GM19467 (cell line): ENCODE results near the gene GDPD4.

Experiments
- ATAC-seq: cut with Tn5 transposase; IDR thresholded peaks from one replicate; pipeline ENCODE4 v1.9.1; 2021; ENCODE audit warnings: mild to moderate bottlenecking, moderate library complexity; ENCODE audit not compliant: unreplicated experiment

Gene GDPD4

DNA sequence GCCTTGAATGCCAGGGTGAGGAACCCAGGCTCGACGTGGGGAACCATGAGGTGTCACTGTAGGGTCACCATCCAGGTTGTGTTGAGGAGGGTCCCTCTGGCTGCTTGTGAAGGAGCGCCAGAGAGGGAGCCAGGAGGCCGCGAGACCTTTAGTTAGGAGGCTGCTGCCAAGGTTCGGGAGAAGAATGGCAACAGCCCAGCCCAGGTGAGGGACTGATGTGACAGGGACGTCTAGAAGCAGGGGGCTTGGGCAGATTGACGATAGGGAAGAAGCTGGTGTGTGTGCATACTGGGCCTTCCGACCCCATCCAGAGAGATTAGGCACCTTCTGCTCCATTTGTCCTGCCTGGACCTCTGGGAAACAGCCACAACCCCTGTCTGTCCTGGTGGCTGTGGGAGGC, 124.5 kb downstream of the GDPD4 start:
- no peak for ATAC-seq

DNA sequence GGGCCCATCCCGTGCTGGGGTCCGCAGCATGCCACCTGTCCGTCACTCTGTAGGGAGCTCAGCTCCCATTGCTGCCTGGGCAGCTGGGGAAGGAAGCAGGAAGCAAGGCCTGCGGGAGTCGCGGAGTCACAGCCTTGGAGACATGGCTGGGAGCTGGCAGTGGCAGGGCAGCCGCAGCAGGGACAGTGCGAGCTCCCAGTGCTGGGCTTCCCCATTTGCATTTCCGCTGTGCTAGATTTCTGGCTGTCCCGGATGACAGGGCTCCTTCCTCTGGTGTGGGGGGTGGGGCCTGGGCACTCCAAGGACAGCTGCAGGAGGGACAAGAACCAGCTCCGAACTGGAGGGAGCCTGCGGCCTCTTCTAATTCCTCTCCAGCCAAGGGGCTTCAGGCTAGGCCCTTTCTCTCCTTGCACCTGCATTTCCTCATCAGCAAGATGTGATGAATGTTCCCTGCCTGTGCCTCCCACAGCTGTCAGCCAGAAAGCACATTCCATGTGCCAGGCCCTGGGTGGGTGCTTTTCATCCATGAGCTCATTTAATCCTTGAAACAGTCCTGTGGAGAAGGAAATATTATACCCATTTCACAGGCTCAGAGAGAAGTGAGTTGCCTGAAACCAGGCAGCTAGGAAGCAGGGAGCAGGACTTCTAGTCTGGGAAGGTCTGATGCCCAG, 125.5 kb downstream of the GDPD4 start:
- no peak for ATAC-seq

DNA sequence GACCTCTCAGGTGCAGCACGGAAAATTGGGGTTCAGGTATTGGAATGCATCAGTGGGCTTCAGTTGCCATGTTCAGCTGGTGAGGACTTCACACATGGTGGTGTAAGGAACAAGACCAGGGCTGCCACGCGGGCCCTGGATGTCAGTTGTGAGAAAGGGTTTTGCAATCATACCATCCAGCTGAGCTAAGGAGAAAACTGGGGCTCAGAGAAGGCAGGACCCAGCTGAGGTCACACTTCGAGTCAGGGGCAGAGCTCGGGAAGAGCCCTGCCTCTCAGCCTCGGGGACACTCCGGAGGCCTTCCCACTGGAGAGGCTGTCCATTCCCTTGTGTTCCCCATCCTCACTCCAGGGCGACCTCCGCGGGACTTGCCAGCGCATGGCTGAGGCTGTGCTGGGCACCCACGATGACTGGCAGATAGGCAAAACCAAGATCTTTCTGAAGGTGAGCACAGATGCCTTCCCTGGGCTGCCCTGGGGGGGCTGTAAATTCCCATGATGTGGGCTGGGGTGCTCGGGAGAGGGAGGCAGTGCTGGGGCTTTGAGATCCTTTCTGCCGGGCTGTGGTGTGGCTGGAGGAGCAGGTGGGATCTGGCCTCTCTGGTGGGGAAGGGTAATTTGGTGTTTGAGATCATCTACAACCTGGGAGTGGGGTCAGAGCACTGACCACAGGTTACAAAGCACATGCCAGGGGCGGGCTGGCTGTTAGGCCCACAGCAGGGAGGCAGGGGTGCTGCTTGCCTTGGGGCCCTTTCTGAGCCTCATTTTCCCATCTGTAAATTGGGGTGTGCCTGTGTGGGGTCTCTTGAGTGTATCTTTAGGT, 126.3 kb downstream of the GDPD4 start:
- no peak for ATAC-seq

DNA sequence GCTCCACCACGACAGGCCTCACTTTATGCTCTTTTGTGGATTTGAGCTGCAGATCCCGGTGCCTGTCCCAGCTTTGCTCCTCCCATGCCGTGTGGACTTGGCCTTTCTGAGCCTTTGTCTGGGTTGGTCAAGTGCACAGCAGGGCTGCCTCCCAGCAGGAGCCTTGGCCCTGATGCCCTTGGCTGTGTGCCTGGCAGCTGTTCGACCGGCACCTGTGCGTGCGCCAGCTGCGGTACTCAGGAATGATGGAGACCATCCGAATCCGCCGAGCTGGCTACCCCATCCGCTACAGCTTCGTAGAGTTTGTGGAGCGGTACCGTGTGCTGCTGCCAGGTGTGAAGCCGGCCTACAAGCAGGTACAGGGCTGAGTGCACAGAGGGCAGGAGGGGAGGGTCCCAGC, 126.9 kb downstream of the GDPD4 start:
- no peak for ATAC-seq

DNA sequence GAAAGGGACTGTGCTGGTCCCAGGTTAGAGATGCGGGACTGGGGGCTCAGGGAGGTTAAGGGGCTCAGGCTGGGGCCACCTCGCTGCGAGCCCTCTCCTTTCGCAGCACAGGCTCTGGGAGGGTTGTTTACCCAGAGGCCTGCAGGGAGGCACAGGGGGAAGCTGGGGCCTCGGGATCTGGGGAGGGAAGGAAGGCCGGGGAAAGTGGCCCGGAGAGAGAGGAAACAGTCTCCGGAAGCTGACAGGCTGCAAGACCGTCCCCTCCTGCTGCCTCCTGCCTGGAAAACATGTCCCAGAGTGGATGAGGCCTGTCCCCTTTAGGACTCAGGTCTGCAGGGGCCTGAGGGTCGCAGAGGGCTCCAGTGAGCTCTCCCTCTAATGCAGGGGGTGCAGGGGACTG, 128.0 kb downstream of the GDPD4 start:
- no peak for ATAC-seq

DNA sequence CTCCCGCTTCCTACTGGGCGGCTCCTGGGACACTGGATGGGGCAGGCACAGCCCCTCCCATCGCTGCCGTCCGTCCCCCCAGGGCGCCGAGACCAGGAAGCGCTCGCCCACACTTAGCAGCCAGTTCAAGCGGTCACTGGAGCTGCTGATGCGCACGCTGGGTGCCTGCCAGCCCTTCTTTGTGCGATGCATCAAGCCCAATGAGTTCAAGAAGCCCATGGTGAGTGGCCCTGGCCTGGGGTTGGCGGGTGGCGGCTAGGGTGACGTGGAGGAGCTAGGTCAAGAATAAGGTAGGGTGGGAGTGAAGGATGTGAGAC, 128.9 kb downstream of the GDPD4 start:
- ATAC-seq, result no peak

DNA sequence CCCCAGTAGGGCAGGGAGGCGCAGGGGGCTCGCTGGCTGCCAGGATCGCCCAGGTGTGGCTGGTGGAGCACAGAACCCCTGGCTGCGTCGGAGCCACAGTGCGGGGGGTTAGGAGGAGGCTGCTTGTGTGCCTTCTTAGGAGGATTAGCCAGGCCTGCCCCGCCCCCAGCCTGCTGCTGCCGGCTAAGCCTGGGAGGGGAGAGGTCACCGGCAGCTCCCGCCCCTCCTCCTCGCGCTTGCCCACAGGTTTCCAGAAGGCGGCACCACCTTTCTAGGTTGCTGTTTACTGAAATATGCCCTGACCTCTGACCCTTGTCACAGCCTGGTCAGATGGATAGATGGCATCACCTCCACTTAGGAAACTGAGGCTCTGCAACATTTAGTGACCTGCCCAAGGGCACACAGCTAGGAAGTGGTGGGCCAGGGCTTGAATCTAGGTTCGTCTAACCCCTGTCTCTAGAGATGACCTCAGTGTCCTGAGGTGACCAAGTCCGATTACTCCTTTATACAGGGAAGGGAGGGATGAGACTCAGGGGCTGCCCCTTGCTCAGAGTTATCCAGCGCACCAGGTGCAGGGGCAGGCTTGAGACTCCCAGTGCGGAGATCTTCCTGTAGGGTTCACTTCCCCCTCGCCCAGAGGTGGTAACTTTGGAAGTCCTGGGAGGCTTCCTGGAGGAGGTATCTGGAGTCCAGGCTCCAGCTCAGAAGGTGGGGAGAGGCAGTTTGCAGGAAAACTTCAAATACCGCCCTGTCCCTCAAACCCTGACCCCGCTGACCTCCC, 129.4 kb downstream of the GDPD4 start:
- no peak for ATAC-seq

DNA sequence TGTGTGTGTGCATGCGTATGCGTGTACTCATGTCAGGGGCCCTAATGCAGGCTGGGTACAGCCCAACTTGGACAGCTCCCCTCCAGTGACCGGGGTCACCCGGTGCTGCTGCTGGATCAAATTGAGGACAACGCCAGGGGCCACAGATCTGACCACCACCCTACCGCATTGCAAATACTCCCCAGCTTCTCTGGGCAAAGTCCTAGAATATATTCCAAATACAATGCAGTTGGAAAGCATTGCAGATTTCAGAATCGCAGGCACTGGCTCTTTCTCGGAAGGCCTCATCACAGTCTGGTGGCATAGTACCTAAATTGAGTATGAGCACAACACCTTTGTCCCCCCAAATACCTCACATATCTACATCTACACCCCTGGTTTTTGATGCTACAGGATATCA, 130.2 kb downstream of the GDPD4 start:
- no peak for ATAC-seq

DNA sequence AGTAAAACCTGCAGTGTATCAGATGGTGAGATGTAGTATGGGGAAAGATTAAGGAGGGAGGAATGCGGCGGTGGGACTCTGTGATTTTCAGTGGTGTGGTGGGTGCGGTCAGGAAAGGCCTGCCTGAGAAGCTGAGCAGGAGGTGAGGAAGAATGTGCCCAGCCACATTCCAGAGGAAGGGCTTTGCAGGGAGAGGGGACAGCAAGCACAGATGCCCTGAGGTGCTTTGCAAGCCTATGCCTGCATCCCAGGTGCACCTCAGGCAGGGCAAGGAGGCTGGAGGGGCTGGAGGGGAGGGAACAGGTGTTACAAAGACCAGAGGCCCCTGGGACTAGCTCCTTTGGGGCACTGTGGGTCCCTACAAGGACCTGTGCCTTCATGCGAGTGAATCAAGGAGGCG, 131.4 kb downstream of the GDPD4 start:
- ATAC-seq, result no peak

DNA sequence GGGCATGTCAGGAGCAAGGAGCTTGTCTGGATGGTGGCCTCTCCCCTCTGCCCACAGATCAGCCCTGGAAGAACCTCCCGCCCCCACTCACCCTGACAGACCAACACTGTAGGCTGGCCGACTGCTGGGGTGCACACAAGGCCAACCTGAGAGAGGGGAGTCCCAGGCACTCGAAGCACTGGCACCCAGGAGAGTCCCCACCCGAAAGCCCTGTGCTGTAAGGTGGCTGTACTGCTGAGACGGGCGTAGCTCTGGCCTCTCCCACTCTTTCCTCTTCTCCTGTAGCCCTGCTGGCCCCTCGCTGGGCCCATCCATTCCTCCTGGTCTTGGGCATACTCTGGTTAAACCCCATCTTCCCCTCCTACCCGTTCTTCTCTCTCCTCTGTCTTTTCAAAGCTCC, 133.7 kb downstream of the GDPD4 start:
- no peak for ATAC-seq

DNA sequence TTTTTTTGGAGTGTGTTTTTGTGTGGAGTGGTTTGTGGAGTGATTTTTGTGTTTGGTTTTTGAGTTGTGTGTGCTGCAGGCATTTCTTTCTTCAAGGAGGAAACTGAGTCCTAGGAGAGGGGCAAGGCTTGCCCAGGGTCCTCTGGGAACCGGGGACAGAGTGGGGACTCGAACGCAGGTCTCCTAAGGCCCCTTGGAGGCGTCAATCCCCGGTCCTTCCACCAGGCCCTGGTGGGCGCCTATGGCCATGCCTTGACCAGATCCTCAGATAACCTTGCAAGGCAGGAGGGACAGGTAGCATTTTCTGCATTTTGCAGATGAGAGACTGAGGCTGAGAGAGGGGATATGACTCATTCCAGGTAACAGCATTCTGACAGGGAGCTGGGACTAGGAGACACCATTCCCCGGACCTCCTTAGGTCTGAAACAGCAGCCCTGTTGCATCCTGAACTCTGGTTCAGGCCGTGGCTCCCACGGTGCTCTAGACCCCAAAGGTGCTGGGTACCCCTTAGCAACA, 134.3 kb downstream of the GDPD4 start:
- no peak for ATAC-seq
